ENCODE data around the gene KDM8.

KDM8 gene

GRCh38 chr16:27203507-27204311, at the start of gene KDM8:
KDM8 (plus strand) TSS chr16:27203526; CDS start chr16:27210124, 6,598 bp downstream.
- peak; percentile 99 for DNase-seq

- DNase-seq = peak; percentile 82 to 84
Measured at GRCh38 chr16:27154705-27155521, 48.4 kb upstream of the KDM8 start.

GRCh38 chr16:27156579-27156978, 46.7 kb upstream of the KDM8 start:
- DNase-seq = no peak

GRCh38 chr16:27161398-27161797, 41.9 kb upstream of the KDM8 start:
- DNase-seq = no peak

- no peak for DNase-seq
Measured at GRCh38 chr16:27164352-27164751, 39.0 kb upstream of the KDM8 start.

- no peak for DNase-seq
Measured at GRCh38 chr16:27165576-27165975, 37.8 kb upstream of the KDM8 start.

GRCh38 chr16:27168790-27169189, 34.5 kb upstream of the KDM8 start:
- DNase-seq = no peak

- DNase-seq = peak; percentile 57 to 72
Measured at GRCh38 chr16:27169511-27170071, 33.7 kb upstream of the KDM8 start.

- DNase-seq = no peak
Measured at GRCh38 chr16:27171584-27171983, 31.7 kb upstream of the KDM8 start.

- DNase-seq = peak in 1 of 2 donors; percentile 45
Measured at GRCh38 chr16:27174007-27174406, 29.3 kb upstream of the KDM8 start.

- no peak for DNase-seq
Measured at GRCh38 chr16:27174798-27175197, 28.5 kb upstream of the KDM8 start.

GRCh38 chr16:27175888-27176287, 27.4 kb upstream of the KDM8 start:
- no peak for DNase-seq

GRCh38 chr16:27177031-27177774, 26.1 kb upstream of the KDM8 start:
- peak; percentile 29 to 40 for DNase-seq

- peak; percentile 85 to 92 for DNase-seq
Measured at GRCh38 chr16:27179500-27180072, 23.7 kb upstream of the KDM8 start.

- DNase-seq = no peak
Measured at GRCh38 chr16:27181019-27181790, 22.1 kb upstream of the KDM8 start.

- no peak for DNase-seq
Measured at GRCh38 chr16:27182906-27183405, 20.4 kb upstream of the KDM8 start.

- no peak for DNase-seq
Measured at GRCh38 chr16:27185776-27186130, 17.6 kb upstream of the KDM8 start.

GRCh38 chr16:27188633-27189032, 14.7 kb upstream of the KDM8 start:
- no peak for DNase-seq

- no peak for DNase-seq
Measured at GRCh38 chr16:27189335-27189972, 13.9 kb upstream of the KDM8 start.

GRCh38 chr16:27190316-27190871, 12.9 kb upstream of the KDM8 start:
- no peak for DNase-seq

Measured in stimulated activated CD4-positive, alpha-beta T cell treated with anti-CD3 and anti-CD28 coated beads, Interleukin-2, amount 100 ng/mL, for 24 hours (primary cell).